OCI-LY7 (cell line): ENCODE measurements around the gene CABLES1.

ENCODE experiments used
- EZH2phosphoT487 ChIP-seq: fragments of 200-600 bp; sonication (generic); IDR thresholded peaks from 2 replicates; pipeline ENCODE4 v1.6.1; 2018; ENCODE audit warnings: low read depth, borderline replicate concordance, mild to moderate bottlenecking, mixed run types, antibody characterized with exemption, low read length, moderate library complexity, mixed read lengths
- TF ChIP-seq, protein P1 (sequence below): fragments of 200-600 bp; sonication (generic); conservative IDR thresholded peaks from 2 replicates; pipeline ENCODE4 v1.5.1; 2014; ENCODE audit warnings: mild to moderate bottlenecking, antibody characterized with exemption, low read length, moderate library complexity, mixed read lengths

DNA sequence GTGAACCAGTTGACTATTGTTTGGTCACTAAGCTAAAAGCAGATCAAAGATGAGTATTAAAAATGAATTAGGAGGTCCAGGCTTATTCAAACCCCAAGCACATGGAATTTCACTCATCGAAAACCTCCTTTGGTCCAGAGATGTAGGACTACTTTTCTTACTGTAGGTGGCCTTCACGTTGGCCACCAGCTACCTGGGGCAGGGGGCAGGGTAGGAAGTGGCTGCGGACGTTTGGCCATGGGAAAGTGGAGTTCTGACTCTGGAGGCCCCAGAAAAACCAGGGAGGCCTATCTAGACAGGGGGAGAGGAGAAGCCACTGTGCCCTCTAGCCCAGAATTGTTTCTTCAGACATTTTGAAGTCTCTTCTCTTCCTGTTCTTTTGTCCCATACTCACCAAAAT lies 31.8 kb upstream of the CABLES1 start:
- TF ChIP-seq, protein P1, sequence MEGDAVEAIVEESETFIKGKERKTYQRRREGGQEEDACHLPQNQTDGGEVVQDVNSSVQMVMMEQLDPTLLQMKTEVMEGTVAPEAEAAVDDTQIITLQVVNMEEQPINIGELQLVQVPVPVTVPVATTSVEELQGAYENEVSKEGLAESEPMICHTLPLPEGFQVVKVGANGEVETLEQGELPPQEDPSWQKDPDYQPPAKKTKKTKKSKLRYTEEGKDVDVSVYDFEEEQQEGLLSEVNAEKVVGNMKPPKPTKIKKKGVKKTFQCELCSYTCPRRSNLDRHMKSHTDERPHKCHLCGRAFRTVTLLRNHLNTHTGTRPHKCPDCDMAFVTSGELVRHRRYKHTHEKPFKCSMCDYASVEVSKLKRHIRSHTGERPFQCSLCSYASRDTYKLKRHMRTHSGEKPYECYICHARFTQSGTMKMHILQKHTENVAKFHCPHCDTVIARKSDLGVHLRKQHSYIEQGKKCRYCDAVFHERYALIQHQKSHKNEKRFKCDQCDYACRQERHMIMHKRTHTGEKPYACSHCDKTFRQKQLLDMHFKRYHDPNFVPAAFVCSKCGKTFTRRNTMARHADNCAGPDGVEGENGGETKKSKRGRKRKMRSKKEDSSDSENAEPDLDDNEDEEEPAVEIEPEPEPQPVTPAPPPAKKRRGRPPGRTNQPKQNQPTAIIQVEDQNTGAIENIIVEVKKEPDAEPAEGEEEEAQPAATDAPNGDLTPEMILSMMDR: no peak
- TF ChIP-seq EZH2phosphoT487: no peak
